GM18873 (cell line): Measurements from ENCODE around the gene SLC43A2.
"Not testable (repeated sequence)": the region's sequence is repeated elsewhere in the genome, so short reads cannot be mapped to it uniquely, and the experiment has no call there.

Experiments used
- ATAC-seq: cut with Tn5 transposase; IDR thresholded peaks from one replicate; pipeline ENCODE4 v1.9.1; 2021; ENCODE audit warnings: mild to moderate bottlenecking, moderate library complexity, moderate number of reproducible peaks; ENCODE audit not compliant: unreplicated experiment, low FRiP score

Gene SLC43A2

GRCh38 chr17:1568950-1569810 is 59.5 kb downstream of the SLC43A2 start:
- ATAC-seq: no peak

- no peak for ATAC-seq
Measured at GRCh38 chr17:1566505-1567199, 62.0 kb downstream of the SLC43A2 start.

- no peak for ATAC-seq
Measured at GRCh38 chr17:1565877-1566276, 62.8 kb downstream of the SLC43A2 start.

- no peak for ATAC-seq
Measured at GRCh38 chr17:1563786-1564613, 64.6 kb downstream of the SLC43A2 start.

- not testable (repeated sequence) for ATAC-seq
Measured at GRCh38 chr17:1563471-1563785, 65.2 kb downstream of the SLC43A2 start.

- no peak for ATAC-seq
Measured at GRCh38 chr17:1562176-1562643, 66.4 kb downstream of the SLC43A2 start.

- ATAC-seq: no peak
Measured at GRCh38 chr17:1561420-1562175, 67.0 kb downstream of the SLC43A2 start.

GRCh38 chr17:1560858-1561355 is 67.7 kb downstream of the SLC43A2 start:
- ATAC-seq: no peak

GRCh38 chr17:1560101-1560857 is 68.4 kb downstream of the SLC43A2 start:
- no peak for ATAC-seq

- ATAC-seq: no peak
Measured at GRCh38 chr17:1559047-1560043, 69.3 kb downstream of the SLC43A2 start.

- no peak for ATAC-seq
Measured at GRCh38 chr17:1558401-1558800, 70.2 kb downstream of the SLC43A2 start.

GRCh38 chr17:1557355-1558095 is 71.1 kb downstream of the SLC43A2 start:
- no peak for ATAC-seq

GRCh38 chr17:1555651-1556471 is 72.8 kb downstream of the SLC43A2 start:
- ATAC-seq: no peak

GRCh38 chr17:1554751-1555540 is 73.7 kb downstream of the SLC43A2 start:
- no peak for ATAC-seq

- ATAC-seq: no peak
Measured at GRCh38 chr17:1553354-1554266, 75.0 kb downstream of the SLC43A2 start.
